GM21529 (cell line): Measurements from ENCODE around the gene BTBD2.
"Not testable (repeated sequence)": the region's sequence is repeated elsewhere in the genome, so short reads cannot be mapped to it uniquely, and the experiment has no call there.

Experiments used
- ATAC-seq: cut with Tn5 transposase; IDR thresholded peaks from one replicate; pipeline ENCODE4 v1.9.1; 2021; ENCODE audit not compliant: unreplicated experiment

Gene BTBD2

DNA sequence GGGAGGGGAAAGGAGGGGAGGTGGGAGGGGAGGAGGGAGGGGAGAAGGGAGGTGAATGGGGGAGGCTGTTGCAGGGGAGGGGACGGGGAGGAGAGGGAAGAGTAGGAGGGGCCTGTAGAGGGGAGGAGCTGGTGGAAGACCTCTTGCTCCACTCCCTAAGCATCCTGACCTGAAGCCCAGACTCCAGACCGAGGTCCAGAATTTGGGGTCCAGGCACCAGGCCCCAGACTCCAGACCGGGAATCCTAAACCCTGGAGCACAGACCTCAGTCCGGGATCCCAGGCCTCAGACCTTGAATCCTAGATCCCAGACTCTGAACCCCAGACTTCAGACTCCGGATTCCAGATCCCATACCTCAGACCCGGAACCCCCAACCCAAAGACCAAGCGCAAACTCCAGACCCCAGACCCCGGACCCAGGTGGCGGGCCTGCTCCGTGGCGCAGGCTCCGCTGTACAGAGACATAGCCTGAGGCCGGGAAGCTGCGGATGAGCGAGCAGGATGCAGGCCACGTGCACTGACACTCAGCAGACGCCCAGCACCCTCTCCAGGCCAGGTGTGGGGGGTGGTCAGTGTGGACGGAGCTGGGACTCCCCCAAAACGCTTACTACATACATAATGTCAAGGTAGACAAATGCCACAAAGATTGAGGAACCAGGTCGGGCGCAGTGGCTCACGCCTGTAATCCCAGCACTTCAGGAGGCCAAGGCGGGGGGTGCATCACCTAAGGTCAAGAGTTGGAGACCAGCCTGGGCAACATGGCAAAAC is 710 bp upstream of the BTBD2 start:
- ATAC-seq: no peak

DNA sequence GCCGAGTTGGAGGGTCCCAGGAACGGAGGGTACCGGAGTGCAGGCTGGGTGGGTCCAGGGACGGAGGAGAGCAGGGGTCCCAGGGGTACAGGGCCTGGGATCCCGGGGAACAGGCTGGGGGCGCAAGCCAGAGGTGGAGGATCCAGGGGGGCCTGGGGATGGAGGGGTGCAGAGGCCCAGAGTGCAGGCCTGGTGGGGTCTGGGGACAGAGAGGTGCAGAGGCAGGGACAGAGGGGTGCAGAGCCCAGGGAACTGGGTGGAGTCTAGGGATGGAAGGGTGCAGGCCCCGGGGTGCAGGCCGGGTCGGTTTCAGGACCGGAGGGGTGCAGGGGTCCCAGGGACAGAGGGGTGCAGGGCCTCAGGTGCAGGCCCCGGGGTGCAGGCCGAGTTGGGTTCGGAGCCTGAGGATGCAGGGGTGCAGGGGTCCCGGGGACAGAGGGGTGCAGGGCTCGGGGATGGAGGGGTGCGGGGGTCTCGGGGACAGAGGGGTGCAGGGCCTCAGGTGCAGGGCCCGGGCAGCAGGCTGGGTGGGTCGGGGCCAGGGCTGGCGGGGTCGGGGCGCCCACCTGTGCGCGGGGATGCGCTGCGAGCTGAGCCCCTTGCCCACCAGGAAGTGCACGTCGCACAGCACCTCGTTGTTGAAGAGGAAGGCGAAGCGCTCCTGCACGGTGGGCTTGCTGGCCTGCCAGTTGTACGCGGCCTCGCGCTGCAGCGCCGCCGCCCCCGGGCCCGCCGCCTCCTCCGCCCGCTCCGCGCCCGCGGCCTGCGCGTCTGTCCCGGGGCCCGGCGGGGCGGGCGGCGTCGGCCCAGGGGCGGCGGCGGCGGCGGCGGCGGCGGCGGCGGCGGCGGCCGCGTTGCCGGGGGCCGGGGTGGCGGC is 545 bp downstream of the BTBD2 start:
- ATAC-seq: no peak

- ATAC-seq: no peak
Measured at GRCh38 chr19:2014131-2014571, 1.4 kb downstream of the BTBD2 start.

- no peak for ATAC-seq
Measured at GRCh38 chr19:2013683-2013961, 1.9 kb downstream of the BTBD2 start.

DNA sequence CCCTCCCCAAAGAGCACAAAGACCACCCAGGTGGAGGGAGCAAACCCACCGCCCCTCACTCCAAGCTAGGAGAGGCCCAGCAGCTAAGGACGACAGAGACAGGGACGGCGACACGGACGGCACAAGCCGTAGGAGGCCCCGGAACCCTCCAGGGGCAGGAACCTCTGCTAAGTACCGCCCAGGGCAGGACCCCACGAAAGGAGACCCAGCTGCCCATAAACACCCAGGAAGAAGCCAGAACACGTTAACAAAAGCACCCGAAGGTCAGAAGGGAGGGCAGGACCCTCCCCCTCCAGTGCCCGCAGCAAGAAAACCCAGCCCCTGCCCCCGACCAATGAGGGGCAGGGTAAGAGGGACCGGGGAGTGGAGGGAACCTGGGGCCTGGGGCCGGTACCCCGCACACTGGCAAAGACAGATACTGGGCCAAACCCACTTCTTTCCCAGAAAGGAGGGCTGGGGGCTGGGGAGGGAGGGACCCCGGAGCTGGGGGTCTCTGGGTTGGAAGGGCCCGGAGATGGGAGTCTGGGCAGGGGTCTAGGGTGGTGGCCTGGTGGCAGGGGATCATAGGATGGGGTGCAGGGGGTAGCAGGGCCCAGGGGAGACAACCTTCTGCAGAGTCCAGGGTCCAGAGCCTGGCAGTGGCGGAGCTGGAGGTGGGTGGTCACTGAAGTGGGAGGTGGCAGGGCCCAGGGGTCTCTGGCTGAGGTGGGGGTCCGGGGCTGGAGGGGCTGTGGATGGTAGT is 2.4 kb downstream of the BTBD2 start:
- no peak for ATAC-seq

GRCh38 chr19:2011169-2011568 is 4.3 kb downstream of the BTBD2 start:
- ATAC-seq: no peak

- ATAC-seq: no peak
Measured at GRCh38 chr19:2010135-2010668, 5.3 kb downstream of the BTBD2 start.

GRCh38 chr19:2003874-2004273 is 11.6 kb downstream of the BTBD2 start:
- ATAC-seq: no peak

DNA sequence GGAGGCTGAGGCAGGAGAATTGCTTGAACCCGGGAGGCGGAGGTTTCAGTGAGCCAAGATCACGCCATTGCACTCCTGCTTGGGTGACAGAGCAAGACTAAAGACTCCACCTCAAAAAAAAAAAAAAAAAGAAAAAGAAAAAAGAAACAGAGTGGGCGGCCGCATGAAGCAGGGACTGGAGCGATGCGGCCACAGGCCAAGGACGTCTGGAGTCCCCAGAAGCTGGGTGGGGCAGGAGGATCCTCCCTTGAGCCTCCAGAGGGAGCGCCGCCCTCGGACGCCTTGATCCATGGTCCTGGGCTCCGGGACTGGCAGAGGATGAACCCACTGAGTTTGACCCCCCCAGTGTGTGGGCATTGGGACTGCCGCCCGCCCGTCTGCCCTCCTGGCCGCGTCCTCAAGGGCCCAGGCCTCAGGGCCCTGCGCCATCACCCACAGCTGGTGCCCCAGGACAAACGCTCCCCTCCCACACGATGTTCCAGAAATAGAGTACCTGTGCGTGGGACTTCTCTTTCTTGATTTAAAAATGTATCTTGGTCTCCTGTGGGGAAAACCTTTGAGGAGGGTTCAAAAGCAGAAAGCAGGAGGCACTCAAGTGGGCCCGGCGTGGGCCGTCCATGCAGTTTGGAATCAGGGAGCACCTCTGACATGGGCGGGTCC is 15.5 kb downstream of the BTBD2 start:
- no peak for ATAC-seq

GRCh38 chr19:1998712-1999708 is 16.5 kb downstream of the BTBD2 start:
- no peak for ATAC-seq

DNA sequence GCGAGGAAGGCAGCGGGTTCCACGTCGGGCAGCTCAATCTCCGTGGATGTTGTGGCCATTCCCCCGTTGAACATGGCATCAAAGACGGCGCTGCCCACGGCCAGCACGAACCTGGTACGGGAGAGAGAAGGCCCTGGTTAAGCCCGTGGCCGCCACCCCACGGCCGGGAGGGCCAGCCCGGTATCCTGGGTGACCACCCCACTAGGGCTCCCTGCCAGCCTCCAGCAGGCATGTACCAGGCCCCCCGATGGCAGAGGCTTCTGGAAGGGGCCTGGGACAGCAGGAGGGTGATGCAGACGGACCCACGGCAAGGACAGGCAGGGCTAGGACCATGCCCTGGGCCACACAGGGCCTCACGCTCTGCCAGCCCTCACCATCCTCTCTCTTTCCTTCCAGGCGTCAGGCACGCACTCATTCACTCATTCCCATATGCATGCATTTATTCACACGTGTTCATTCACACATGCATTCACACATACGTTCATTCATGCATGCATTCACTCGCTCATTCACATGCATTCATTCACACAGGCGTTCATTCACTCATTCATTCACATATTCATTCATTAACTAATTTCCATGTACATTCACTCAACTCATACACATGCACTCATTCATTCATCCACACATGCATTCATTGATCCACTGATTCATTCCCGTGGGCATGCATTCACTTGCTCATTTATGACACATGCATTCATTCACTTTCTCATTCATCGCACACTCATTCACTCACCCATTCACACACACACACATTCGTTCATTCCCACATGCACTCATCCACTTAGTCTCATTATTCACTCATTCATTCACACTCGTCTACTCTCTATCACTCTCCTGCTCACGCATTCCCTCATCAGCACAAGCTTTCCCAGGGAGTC is 17.9 kb downstream of the BTBD2 start:
- ATAC-seq: no peak

GRCh38 chr19:1992759-1993260 is 22.7 kb downstream of the BTBD2 start:
- ATAC-seq: no peak

DNA sequence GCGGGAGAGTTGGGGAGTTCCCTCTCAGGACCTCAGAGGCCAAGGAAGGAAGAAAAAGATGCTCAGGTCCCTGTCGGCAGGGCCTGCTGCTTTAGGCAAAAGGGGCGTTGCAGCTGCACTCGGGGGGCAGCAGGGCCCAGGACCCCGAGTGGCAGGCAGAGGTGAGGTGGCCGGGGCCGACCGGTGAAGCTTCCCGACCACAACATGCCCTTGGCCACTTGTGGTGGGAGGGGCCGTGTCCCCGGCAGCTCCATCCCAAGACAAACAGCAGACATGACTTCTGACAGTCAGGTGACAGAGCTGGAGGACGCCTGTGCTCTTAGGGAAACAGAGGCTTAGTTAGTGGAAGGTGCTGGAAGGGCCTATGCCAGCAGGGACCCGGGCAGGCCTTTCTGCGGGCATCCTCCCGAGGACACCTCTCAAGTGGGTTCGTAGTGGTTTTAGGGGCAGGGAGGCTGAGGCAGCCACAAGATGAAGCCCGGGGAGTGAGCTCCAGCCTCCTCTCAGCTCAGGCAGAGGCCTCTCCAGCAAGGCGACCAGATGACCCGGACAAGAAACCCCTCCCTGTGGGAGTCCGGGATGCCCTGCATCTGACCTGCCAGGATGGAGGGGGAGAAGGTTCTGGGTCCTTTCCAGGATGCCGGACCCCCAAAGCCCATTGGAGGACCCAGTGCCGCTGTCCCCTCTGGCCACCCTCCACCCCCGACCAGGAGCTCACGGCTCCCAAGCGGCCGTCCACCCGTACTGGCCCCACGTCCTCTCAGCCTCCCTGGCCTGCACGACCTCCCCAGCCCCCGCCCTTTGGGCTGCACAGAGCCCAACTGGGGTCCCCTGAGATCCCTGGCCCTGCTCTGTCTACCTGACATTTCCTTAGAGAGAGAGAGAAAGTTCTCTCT is 24.2 kb downstream of the BTBD2 start:
- no peak for ATAC-seq

- no peak for ATAC-seq
Measured at GRCh38 chr19:1990230-1991017, 25.1 kb downstream of the BTBD2 start.

DNA sequence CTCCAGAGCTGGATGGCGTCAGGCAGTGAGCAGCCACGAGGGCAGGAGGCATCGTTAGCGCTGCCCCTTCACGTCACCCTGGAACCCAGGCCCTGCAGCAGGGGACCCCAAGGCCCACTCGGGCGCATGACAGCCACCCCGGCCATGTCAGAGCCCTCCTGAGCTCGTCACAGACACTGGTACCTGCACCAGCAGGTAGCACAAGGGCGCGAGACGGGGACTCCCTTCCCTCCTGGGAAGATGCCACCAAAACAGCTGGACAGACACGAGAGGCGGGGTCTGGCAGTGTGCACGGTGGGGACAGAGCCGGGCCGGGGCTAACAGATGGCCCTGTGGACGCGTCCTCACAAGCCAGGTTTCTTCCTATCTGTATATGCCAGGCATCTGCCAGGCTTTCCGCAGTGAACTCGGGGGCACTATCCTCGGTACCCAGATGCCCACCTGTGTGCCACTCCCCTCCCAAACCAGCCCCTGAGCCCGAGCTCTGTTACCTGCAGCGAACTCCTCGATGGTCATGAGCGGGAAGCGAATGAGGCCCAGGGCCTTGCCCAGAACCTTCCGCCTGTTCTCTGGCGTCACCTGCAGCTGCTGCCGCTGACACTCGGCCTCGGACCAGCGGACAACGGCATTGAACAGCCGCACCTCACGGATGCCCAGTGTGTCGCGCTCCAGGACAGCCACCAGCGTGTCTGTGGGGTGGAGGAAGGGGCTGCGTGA is 25.8 kb downstream of the BTBD2 start:
- no peak for ATAC-seq

DNA sequence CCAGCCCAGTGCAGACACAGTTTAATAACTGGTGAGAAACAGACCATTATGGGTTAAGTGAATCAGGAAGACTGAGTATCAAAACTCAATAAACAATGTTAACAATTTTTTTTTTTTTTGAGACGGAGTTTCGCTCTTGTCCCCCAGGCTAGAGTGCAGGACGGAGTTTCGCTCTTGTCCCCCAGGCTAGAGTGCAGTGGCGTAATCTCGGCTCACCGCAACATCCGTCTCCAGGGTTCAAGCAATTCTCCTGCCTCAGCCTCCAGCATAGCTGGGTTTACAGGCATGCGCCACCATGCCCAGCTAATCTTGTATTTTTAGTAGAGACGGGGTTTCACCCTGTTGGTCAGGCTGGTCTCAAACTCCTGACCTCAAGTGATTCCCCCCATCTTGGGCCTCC is 27.1 kb downstream of the BTBD2 start:
- not testable (repeated sequence) for ATAC-seq
